ENCODE data around the gene MAPK7. TPM values are rescaled to one million over a fixed set of nuclear protein-coding genes. Genes with fewer than 3 reads are reported as not detected.

MAPK7 gene
- total and polyA plus RNA-seq, 9 of the 15 experiments (the other 6 are each of a cell fraction or from before 2014, with no cell fraction given): 0.46 to 7.5 (median 2.5) TPM

DNA sequence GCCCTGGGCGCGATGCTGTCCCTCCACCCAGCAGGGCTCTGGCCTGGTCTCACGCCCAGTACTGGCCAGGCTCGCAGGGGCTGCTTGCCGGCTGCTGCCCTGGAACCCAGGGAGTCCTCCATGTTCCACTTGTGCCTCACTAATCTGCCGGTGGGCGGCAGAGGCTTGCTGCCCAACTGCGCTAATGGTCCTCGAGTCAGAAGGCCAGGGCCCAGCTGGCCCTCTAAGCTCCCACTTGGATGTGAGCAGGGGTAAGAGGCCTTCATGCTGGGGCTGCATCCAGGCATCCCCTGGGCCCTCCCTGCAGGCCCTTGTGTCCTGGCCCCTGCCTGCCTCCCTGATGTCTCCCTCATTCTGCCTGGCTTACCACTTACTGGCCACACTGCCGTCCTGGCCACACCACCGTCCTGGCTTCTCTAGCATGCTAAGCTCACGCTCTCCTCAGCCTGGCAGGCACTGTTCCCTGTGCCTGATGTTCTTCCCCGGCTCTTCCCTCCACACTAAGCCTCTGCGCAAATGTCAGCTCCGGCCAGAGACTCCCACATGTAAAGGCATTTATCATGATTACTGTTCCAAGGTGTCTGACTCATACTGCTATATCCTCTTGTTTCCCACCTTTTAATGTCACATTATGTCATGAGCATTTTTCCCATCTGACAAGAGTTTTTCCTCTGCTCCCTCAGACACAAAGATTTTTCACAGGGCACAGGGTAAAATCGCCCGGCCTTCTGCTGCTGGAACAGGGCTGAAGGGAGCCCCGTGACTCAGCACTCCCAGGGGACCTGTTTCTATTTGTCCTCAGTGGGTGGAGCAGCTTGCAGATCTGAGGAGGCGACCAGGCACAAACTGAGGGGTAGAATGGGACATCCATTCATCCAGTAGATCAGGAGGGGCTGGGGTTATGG, 31.7 kb upstream of the MAPK7 start (continued):
- TF ChIP-seq E2F1 (CRISPR knock-in tag; IDR thresholded peaks at IDR 0.05) (no peak), HDAC1 (IDR thresholded peaks at IDR 0.05) (peak in 1 of 2 experiments; percentile 20; a peak in 1 of 4 replicates), JUN (IDR thresholded peaks at IDR 0.05; ENCODE audit: borderline replicate concordance, low read depth, low read length) (0 out of 2 replicates have a peak, but pooled peaks have one; percentile 16), JUN (CRISPR knock-in tag; IDR thresholded peaks at IDR 0.05; ENCODE audit: borderline replicate concordance) (no peak), MAFF (IDR thresholded peaks at IDR 0.05; ENCODE audit: low read length) (peak; percentile 79), ARID1B (IDR thresholded peaks at IDR 0.05) (peak; percentile 78), POLR2G (IDR thresholded peaks at IDR 0.05; ENCODE audit: low read depth, low read length) (0 out of 2 replicates have a peak, but pooled peaks have one; percentile 29), MIER1 (IDR thresholded peaks at IDR 0.05; ENCODE audit: low read depth) (no peak), PBX2 (CRISPR knock-in tag; IDR thresholded peaks at IDR 0.05; ENCODE audit: low read depth) (no peak), PBX2 (tag; conservative IDR thresholded peaks at IDR 0.05; ENCODE audit: low read depth) (peak; percentile 81), KLF16 (IDR thresholded peaks at IDR 0.05) (peak; percentile 39; the same call in 1 of the 2 replicates), FOSL1 (tag; conservative IDR thresholded peaks at IDR 0.05) (peak; percentile 81), KAT7 (CRISPR knock-in tag; IDR thresholded peaks at IDR 0.05; ENCODE audit: borderline replicate concordance) (no peak)
- TF ChIP-seq, protein P1, sequence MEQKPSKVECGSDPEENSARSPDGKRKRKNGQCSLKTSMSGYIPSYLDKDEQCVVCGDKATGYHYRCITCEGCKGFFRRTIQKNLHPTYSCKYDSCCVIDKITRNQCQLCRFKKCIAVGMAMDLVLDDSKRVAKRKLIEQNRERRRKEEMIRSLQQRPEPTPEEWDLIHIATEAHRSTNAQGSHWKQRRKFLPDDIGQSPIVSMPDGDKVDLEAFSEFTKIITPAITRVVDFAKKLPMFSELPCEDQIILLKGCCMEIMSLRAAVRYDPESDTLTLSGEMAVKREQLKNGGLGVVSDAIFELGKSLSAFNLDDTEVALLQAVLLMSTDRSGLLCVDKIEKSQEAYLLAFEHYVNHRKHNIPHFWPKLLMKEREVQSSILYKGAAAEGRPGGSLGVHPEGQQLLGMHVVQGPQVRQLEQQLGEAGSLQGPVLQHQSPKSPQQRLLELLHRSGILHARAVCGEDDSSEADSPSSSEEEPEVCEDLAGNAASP (IDR thresholded peaks at IDR 0.05): no peak
- TF ChIP-seq, protein P2, sequence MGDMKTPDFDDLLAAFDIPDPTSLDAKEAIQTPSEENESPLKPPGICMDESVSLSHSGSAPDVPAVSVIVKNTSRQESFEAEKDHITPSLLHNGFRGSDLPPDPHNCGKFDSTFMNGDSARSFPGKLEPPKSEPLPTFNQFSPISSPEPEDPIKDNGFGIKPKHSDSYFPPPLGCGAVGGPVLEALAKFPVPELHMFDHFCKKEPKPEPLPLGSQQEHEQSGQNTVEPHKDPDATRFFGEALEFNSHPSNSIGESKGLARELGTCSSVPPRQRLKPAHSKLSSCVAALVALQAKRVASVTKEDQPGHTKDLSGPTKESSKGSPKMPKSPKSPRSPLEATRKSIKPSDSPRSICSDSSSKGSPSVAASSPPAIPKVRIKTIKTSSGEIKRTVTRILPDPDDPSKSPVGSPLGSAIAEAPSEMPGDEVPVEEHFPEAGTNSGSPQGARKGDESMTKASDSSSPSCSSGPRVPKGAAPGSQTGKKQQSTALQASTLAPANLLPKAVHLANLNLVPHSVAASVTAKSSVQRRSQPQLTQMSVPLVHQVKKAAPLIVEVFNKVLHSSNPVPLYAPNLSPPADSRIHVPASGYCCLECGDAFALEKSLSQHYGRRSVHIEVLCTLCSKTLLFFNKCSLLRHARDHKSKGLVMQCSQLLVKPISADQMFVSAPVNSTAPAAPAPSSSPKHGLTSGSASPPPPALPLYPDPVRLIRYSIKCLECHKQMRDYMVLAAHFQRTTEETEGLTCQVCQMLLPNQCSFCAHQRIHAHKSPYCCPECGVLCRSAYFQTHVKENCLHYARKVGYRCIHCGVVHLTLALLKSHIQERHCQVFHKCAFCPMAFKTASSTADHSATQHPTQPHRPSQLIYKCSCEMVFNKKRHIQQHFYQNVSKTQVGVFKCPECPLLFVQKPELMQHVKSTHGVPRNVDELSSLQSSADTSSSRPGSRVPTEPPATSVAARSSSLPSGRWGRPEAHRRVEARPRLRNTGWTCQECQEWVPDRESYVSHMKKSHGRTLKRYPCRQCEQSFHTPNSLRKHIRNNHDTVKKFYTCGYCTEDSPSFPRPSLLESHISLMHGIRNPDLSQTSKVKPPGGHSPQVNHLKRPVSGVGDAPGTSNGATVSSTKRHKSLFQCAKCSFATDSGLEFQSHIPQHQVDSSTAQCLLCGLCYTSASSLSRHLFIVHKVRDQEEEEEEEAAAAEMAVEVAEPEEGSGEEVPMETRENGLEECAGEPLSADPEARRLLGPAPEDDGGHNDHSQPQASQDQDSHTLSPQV (IDR thresholded peaks at IDR 0.05): peak; percentile 49

Data from K562 (cell line).